Myocyte (in vitro differentiated cells): ENCODE measurements around the gene ECI1. TPM values are rescaled to one million over a fixed set of nuclear protein-coding genes. Genes with fewer than 3 reads are reported as not detected.

Experiments
- DNase-seq: peaks from one replicate; pipeline ENCODE4 v3.0.0-alpha.2; 2012; ENCODE audit warnings: low read depth
- total RNA-seq: library from RNA; depleted of rRNA; stranded (reverse); fragments of >200 nt; gene quantifications from 2 replicates; pipeline ENCODE4 v1.2.3, GENCODE V29; 2014

Gene ECI1
- total RNA-seq, 1 donor from 2014 or later, result 46.4 TPM

GRCh38 chr16:2234813-2235170, 16.6 kb downstream of the ECI1 start:
- DNase-seq, result no peak

- DNase-seq, result no peak
These were observed 17.2 kb downstream of the ECI1 start for GRCh38 chr16:2233872-2234812.

GRCh38 chr16:2233046-2233775, 18.2 kb downstream of the ECI1 start:
- DNase-seq, result no peak

GRCh38 chr16:2232094-2232990, 19.0 kb downstream of the ECI1 start:
- DNase-seq, result no peak

- peak; percentile 94 for DNase-seq
These were observed 20.1 kb downstream of the ECI1 start for GRCh38 chr16:2231016-2231931.

- no peak for DNase-seq
These were observed 21.0 kb downstream of the ECI1 start for GRCh38 chr16:2230376-2230775.

GRCh38 chr16:2229632-2230250, 21.6 kb downstream of the ECI1 start:
- DNase-seq, result no peak

- no peak for DNase-seq
These were observed 22.3 kb downstream of the ECI1 start for GRCh38 chr16:2229091-2229490.

- DNase-seq, result no peak
These were observed 23.1 kb downstream of the ECI1 start for GRCh38 chr16:2228161-2228824.

GRCh38 chr16:2226918-2227317, 24.5 kb downstream of the ECI1 start:
- DNase-seq, result no peak

GRCh38 chr16:2226245-2226793, 25.1 kb downstream of the ECI1 start:
- DNase-seq, result peak; percentile 53

GRCh38 chr16:2223942-2224486, 27.4 kb downstream of the ECI1 start:
- peak; percentile 42 for DNase-seq

GRCh38 chr16:2223221-2223941, 28.0 kb downstream of the ECI1 start, which contains the start of gene E4F1:
Gene E4F1, plus strand, starts transcription at chr16:2223591. Its CDS starts 23 bp downstream, at chr16:2223614.
- DNase-seq, result peak; percentile 100

GRCh38 chr16:2216330-2216729, 35.1 kb downstream of the ECI1 start:
- DNase-seq, result no peak

GRCh38 chr16:2214719-2214968, 36.7 kb downstream of the ECI1 start, which contains the start of gene PGP:
Gene PGP, minus strand, starts transcription at chr16:2214840. Its CDS starts 63 bp downstream, at chr16:2214777.
- DNase-seq, result no peak

- DNase-seq, result no peak
These were observed 37.3 kb downstream of the ECI1 start for GRCh38 chr16:2213817-2214718.
